ENCODE measurements around the gene ITPK1. TPM values are rescaled to one million over a fixed set of nuclear protein-coding genes. Genes with fewer than 3 reads are reported as not detected.

ITPK1 gene
- polyA plus RNA-seq, 2 of the 4 experiments (the other 2 are of a cell fraction) = 46.2 to 47.0 TPM

DNA sequence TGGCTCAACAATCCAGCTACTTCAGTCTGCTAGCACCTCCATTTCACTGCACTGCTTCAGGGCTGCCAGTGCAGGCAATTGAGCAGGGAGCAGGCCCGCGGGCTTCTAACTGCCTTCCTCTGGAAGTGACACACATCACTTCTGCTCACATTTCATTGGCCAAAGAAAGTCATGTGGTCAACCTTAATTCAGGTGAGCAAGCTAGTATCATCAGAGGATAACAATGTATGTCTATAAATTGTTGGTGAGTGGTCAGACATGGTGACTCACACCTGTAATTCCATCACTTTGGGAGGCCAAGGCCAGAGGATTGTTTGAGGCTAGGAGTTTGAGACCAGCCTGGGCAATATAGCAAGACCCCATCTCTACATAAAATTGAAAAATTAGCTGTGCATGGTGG, 215.1 kb downstream of the ITPK1 start:
- Histone ChIP-seq H3K4me2 (no peak overlapping the region), H3K9me3 (no peaks in the 10 kb centered on the region), H3K4me3 (no peak overlapping the region), H3K27ac (no peak overlapping the region), H3K4me1 (no peaks in the 10 kb centered on the region)
- no peak for DNase-seq (ENCODE audit: low read depth in 1 of 2, low spot score in 1 of 2)
- TF ChIP-seq EP300 (IDR thresholded peaks at IDR 0.05) (no peak), JUN (IDR thresholded peaks at IDR 0.05) (no peak), RAD21 (conservative IDR thresholded peaks at IDR 0.05 in 1 of 2, IDR thresholded peaks at IDR 0.05 in 1 of 2) (no peak), RFX5 (IDR thresholded peaks at IDR 0.05) (no peak), RCOR1 (IDR thresholded peaks at IDR 0.05; ENCODE audit: low read depth, low read length) (no peak), CBX2 (IDR thresholded peaks at IDR 0.05; ENCODE audit: borderline replicate concordance, low read depth) (no peak), CBX8 (IDR thresholded peaks at IDR 0.05) (no peak), FOXS1 (CRISPR knock-in tag; IDR thresholded peaks at IDR 0.05) (no peak), BHLHE40 (IDR thresholded peaks at IDR 0.05; ENCODE audit: low read depth, low read length) (no peak), ZNF302 (CRISPR knock-in tag; IDR thresholded peaks at IDR 0.05) (no peak), FOSB (CRISPR knock-in tag; IDR thresholded peaks at IDR 0.05) (no peak), CHD2 (IDR thresholded peaks at IDR 0.05; ENCODE audit: low read length, partially characterized antibody) (no peak), HOXB13 (CRISPR knock-in tag; IDR thresholded peaks at IDR 0.05; ENCODE audit: low read depth) (no peak)
- TF ChIP-seq, protein P1, sequence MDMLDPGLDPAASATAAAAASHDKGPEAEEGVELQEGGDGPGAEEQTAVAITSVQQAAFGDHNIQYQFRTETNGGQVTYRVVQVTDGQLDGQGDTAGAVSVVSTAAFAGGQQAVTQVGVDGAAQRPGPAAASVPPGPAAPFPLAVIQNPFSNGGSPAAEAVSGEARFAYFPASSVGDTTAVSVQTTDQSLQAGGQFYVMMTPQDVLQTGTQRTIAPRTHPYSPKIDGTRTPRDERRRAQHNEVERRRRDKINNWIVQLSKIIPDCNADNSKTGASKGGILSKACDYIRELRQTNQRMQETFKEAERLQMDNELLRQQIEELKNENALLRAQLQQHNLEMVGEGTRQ (IDR thresholded peaks at IDR 0.05) = no peak
- TF ChIP-seq, protein P2, sequence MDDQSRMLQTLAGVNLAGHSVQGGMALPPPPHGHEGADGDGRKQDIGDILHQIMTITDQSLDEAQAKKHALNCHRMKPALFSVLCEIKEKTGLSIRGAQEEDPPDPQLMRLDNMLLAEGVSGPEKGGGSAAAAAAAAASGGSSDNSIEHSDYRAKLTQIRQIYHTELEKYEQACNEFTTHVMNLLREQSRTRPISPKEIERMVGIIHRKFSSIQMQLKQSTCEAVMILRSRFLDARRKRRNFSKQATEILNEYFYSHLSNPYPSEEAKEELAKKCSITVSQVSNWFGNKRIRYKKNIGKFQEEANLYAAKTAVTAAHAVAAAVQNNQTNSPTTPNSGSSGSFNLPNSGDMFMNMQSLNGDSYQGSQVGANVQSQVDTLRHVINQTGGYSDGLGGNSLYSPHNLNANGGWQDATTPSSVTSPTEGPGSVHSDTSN (IDR thresholded peaks at IDR 0.05) = no peak
- TF ChIP-seq, protein P3, sequence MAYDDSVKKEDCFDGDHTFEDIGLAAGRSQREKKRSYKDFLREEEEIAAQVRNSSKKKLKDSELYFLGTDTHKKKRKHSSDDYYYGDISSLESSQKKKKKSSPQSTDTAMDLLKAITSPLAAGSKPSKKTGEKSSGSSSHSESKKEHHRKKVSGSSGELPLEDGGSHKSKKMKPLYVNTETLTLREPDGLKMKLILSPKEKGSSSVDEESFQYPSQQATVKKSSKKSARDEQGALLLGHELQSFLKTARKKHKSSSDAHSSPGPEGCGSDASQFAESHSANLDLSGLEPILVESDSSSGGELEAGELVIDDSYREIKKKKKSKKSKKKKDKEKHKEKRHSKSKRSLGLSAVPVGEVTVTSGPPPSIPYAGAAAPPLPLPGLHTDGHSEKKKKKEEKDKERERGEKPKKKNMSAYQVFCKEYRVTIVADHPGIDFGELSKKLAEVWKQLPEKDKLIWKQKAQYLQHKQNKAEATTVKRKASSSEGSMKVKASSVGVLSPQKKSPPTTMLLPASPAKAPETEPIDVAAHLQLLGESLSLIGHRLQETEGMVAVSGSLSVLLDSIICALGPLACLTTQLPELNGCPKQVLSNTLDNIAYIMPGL (CRISPR knock-in tag; IDR thresholded peaks at IDR 0.05; ENCODE audit: borderline replicate concordance) = no peak
- TF ChIP-seq, protein P4, sequence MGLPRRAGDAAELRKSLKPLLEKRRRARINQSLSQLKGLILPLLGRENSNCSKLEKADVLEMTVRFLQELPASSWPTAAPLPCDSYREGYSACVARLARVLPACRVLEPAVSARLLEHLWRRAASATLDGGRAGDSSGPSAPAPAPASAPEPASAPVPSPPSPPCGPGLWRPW (IDR thresholded peaks at IDR 0.05) = no peak
- TF ChIP-seq, protein P5, sequence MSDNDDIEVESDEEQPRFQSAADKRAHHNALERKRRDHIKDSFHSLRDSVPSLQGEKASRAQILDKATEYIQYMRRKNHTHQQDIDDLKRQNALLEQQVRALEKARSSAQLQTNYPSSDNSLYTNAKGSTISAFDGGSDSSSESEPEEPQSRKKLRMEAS (IDR thresholded peaks at IDR 0.05) = no peak
- TF ChIP-seq, protein P6, sequence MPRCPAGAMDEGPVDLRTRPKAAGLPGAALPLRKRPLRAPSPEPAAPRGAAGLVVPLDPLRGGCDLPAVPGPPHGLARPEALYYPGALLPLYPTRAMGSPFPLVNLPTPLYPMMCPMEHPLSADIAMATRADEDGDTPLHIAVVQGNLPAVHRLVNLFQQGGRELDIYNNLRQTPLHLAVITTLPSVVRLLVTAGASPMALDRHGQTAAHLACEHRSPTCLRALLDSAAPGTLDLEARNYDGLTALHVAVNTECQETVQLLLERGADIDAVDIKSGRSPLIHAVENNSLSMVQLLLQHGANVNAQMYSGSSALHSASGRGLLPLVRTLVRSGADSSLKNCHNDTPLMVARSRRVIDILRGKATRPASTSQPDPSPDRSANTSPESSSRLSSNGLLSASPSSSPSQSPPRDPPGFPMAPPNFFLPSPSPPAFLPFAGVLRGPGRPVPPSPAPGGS (IDR thresholded peaks at IDR 0.05) = no peak
- ChIA-PET POLR2A (no interaction called here), CTCF (interaction anchor here (1.7 kb wide), 1 partner anchor 20 kb away, joined by 3 read pairs; no protein-coding TSS in a partner anchor)
- 100% methylated on average over 2 of the region's 2 CpGs for WGBS (ENCODE audit: missing lambda C conversion rate)
- no peak for ATAC-seq
- FAIRE-seq = no peak

DNA sequence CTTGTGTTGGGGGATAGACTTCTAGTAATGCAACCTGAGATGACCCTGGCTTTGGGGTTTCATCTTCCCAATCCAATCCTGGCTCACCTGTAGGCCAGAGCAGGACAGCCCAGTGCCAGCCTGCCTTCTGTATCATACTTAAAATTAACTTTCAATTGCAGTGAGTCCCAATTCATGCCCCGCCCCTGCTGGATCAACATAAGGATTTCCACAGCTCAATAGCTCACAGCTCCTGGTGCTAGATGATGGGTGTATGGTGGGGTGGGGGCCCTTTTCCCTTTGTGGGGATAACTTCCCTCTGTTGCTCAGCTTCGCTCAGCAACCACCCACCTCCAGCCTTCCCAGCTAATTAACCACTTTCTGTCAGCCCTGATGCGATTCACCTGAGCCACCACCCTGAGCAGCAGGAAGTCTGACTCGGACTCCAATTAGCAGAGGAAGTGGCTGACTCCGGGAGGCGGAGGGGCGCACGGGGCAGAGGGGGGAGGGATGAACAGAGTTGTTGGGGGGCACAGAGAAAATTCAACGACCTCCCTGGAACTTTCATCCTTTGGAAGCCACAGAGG, 217.1 kb downstream of the ITPK1 start:
- no peak overlapping the region for H3K4me2 ChIP-seq
- POLR2A ChIA-PET = no interaction called here

More for the DNA sequence above, 217.1 kb downstream of the ITPK1 start:
- no peak for FAIRE-seq
- ATAC-seq = no peak
- H3K9me3 ChIP-seq = peaks cover 11% of the 10 kb centered on the region; the same call in 2 of the 3 replicates
- CTCF ChIA-PET = interaction anchor here (0.9 to 1.0 kb wide), 2 partner anchors 11 to 33 kb away, joined by 3 read pairs; no protein-coding TSS in a partner anchor
- no peak for DNase-seq (ENCODE audit: low read depth in 1 of 2, low spot score in 1 of 2)
- no peak overlapping the region for H3K4me3 ChIP-seq
- TF ChIP-seq MAFK (IDR thresholded peaks at IDR 0.05; ENCODE audit: partially characterized antibody) (no peak), RAD21 (conservative IDR thresholded peaks at IDR 0.05 in 1 of 2, IDR thresholded peaks at IDR 0.05 in 1 of 2) (no peak), HOXB5 (CRISPR knock-in tag; IDR thresholded peaks at IDR 0.05) (no peak), CEBPB (IDR thresholded peaks at IDR 0.05) (no peak), MAZ (IDR thresholded peaks at IDR 0.05; ENCODE audit: borderline replicate concordance, low read depth, low read length) (no peak), POLR2AphosphoS2 (conservative IDR thresholded peaks at IDR 0.05; ENCODE audit: low read length) (no peak), PHF8 (IDR thresholded peaks at IDR 0.05; ENCODE audit: borderline replicate concordance, low read depth) (no peak)
- TF ChIP-seq, protein P7, sequence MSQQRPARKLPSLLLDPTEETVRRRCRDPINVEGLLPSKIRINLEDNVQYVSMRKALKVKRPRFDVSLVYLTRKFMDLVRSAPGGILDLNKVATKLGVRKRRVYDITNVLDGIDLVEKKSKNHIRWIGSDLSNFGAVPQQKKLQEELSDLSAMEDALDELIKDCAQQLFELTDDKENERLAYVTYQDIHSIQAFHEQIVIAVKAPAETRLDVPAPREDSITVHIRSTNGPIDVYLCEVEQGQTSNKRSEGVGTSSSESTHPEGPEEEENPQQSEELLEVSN (IDR thresholded peaks at IDR 0.05; ENCODE audit: borderline replicate concordance, low read depth) = no peak
- no peaks in the 10 kb centered on the region for H3K4me1 ChIP-seq
- H3K27ac ChIP-seq = no peak overlapping the region
- 38% methylated on average over 8 of the region's 9 CpGs for WGBS (ENCODE audit: missing lambda C conversion rate)
